Spinal cord (tissue), 10 donors: Measurements from ENCODE around the gene FUT1. TPM values are rescaled to one million over a fixed set of nuclear protein-coding genes. Genes with fewer than 3 reads are reported as not detected.

Experiments
- DNase-seq, 6 donors: peaks; one replicate each; pipeline versions ENCODE4 v3.0.0 to v3.0.0-alpha.2; 2013 to 2015; ENCODE audit warnings: low spot score in 6 of 6, low read depth in 4 of 6
- H3K27ac ChIP-seq: one replicate; pipeline ENCODE4 v1.5.1; 2013; ENCODE audit warnings: low read depth, low read length, control low read depth
- H3K27me3 ChIP-seq: one replicate; pipeline ENCODE4 v1.6.1; 2013; ENCODE audit warnings: low read length; ENCODE audit not compliant: control insufficient read depth, insufficient read depth
- H3K36me3 ChIP-seq: one replicate; pipeline ENCODE4 v1.6.1; 2013; ENCODE audit warnings: low read length; ENCODE audit not compliant: control insufficient read depth, insufficient read depth
- H3K4me1 ChIP-seq: one replicate; pipeline ENCODE4 v1.6.1; 2013; ENCODE audit warnings: low read length; ENCODE audit not compliant: control insufficient read depth, insufficient read depth
- H3K4me3 ChIP-seq: one replicate; pipeline ENCODE4 v1.5.1; 2013; ENCODE audit warnings: low read depth, low read length, control low read depth
- H3K9me3 ChIP-seq: one replicate; pipeline ENCODE4 v1.6.1; 2013; ENCODE audit warnings: low read length; ENCODE audit not compliant: control insufficient read depth, insufficient read depth
- WGBS: methylation state at CpG from one replicate; pipeline ENCODE4 v1.1.5; 2013; ENCODE audit warnings: missing lambda C conversion rate; ENCODE audit not compliant: insufficient coverage; 5-methylcytosine and 5-hydroxymethylcytosine counted together
- long read RNA-seq, 4 donors: transcript quantifications; one replicate each; lab custom pipeline, GENCODE V29; 2026
- polyA plus RNA-seq, 2 donors: library from polyadenylated mRNA; unstranded; fragments of 120-200 nt; gene quantifications; one replicate each; pipeline ENCODE4 v1.2.1, GENCODE V29; 2013; ENCODE audit not compliant: insufficient read length in 2 of 2
- total RNA-seq, 2 donors: library from RNA; depleted of rRNA in 1 of 2; stranded (reverse); fragments of 120-200 nt in 1 of 2; fragments of >200 nt in 1 of 2; gene quantifications; one replicate each; pipeline versions ENCODE4 v1.2.3 to v1.2.4, GENCODE V29; 2013 to 2014
- donor health status: healthy.

The FUT1 gene
- 1 to 10 TPM; 1.9 to 4.4 TPM for total RNA-seq
- 1 to 10 TPM; 2.9 to 3.5 TPM for polyA plus RNA-seq
- long read RNA-seq, donor 1 = 0 reads
- long read RNA-seq, donor 2 = 0 reads
- long read RNA-seq, donor 3 = 0 reads
- long read RNA-seq, donor 4 = 0 reads

DNA sequence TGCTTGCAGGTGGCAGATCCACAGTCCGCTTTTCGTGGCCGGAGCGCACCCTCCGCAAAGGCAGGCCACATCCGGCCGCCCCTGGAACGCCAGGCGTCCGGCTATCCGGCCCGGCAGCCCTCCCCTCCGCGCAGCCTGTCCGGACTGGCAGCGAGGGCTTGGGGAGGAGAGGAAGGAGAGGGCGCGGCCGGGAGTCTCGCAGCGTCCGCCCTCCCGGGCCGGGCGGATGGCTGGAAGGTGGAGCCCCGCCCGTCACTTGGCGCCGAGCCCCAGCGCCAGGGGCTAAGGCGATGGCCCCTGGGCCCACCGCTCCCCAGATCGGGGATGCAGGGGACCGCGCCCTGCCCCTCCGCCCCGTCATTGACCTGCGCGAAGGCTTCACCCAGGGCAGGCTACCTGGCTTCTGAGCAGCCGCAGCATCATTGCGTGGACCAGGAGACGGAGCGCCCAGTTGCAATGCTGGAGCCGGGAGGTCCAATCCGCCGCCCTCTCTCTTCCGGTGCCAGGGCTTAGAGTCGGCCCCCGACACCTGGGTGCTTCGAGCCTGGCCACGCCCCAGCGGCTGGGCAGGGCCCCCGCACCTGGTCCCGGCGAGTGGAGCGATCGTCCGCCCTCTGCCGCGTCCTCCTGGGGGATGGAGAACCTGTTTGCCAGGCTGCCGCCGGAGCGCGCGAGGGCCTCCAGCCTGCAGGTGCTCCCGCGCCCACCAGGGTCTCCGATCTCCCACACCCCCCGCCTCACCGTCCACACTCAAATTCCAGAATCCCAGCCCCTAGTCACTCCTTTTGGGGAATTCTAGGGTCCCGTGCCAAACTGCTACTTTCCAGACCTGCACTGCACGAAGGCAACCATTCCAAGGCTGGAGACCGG is at the start of gene FUT1:
FUT1 (minus strand) TSS at position 146 of the 870 bp plus-strand sequence. CDS start 1,360 bp downstream, outside the sequence.
- Histone ChIP-seq H3K27me3 (peaks cover 39% of the 10 kb centered on the region), H3K36me3 (peaks cover 8% of the 10 kb centered on the region), H3K27ac (no peak within 1 kb of the TSS), H3K4me1 (peaks cover 16% of the 10 kb centered on the region), H3K4me3 (peak within 1 kb of the TSS; percentile 22), H3K9me3 (no peaks in the 10 kb centered on the region)
- under 1% methylated on average over 71 of the region's 73 CpGs for WGBS
- DNase-seq = peak in 2 of 6 donors; percentile 40 to 86

DNA sequence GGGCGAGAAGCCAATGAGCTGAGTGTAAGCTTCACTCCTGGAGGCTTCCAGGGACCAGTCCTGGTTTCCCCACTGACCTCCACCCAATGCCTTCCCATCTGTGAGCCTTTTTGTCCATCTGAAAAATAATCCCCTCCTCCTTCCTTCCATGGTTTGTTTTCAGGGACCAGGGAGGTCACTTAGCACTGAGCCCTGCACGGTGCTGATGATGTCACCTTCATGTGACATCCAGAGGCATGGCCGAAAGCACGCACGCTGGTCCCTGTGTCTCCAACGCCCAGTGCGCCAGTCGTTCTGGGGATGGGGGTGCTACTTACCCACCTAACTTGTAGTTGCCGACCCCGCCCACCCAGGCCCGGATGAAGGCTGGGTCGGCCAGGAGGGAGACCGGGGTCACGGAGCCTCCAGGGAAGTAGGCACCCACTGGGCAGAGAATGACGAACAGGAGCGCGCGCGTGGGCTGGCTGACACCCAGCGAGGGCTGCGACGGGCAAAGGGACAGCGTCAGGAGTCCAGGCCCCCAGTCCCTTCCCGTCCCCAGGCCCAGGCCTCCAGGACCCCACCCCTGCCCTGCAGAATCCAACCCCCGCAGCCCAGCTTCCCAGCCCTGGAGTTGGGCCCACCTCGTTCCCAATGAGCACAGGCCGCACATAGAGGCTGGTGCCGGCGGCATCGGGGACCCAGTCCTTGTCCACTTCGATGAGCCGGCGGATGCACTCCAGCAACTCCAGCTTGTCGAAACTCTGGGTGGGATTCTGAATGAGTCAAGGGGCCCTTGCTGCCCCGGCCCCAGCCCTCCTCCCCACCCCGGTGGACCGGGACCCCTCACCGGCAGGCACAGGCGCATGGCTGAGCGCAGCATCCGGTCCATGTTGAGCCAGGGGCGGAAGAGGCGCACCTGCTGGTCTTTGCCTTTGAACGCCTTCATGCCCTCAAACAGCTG is 47.2 kb upstream of the FUT1 start:
- Histone ChIP-seq H3K27ac (peak overlapping the region; percentile 47), H3K9me3 (no peaks in the 10 kb centered on the region), H3K27me3 (no peaks in the 10 kb centered on the region), H3K4me3 (no peak overlapping the region), H3K4me1 (peaks cover 31% of the 10 kb centered on the region), H3K36me3 (peaks cover 36% of the 10 kb centered on the region)
- DNase-seq = no peak
- WGBS = 84% methylated on average over 40 of the region's 44 CpGs

DNA sequence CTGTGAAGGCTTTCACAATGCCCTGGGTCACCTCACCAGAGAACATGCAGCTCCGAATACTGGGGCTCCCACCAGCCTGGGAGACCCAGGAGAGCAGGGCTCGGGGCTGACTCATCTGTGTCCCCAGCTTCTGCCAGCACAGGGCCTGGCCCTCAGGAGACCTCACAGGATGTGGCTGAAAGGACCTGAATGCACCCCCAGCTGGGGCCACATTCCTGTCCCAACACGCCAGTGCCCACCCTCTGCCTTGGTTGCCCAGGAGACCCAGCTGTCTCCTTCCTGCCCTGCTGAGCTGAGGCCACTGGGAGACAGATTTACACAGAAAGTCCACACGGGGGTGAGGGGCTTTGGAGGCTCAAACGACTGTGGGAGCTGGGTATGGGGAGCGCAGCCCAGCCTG is 46.5 kb upstream of the FUT1 start:
- Histone ChIP-seq H3K27me3 (no peaks in the 10 kb centered on the region), H3K27ac (peak overlapping the region; percentile 47), H3K4me1 (peaks cover 27% of the 10 kb centered on the region), H3K9me3 (no peaks in the 10 kb centered on the region), H3K36me3 (peaks cover 36% of the 10 kb centered on the region), H3K4me3 (no peak overlapping the region)
- WGBS = 22% methylated on average over 5 of the region's 6 CpGs
- peak in 1 of 6 donors; percentile 7 for DNase-seq

DNA sequence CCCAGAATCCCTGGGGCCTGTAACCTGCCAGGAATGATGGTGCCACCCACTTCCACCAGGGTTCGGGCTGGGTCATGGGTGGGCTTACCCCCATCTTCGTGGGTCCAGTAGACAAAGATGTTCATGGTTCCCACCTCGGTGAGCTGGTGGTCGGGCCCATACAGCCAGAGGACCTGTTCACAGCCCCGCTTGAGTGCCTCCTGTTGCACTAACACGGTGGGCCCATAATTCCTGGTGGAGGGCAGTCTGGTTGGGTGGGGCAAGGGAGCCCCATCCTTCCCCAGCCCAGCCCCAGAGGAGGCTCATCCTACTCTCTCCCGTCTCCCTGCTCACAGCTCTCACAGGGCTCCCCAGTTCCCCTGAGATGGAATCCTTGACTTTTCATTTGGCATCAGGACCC is 44.7 kb upstream of the FUT1 start:
- WGBS = 95% methylated on average over 6 of the region's 7 CpGs
- no peak overlapping the region for H3K27ac ChIP-seq
- no peaks in the 10 kb centered on the region for H3K9me3 ChIP-seq
- H3K4me3 ChIP-seq = no peak overlapping the region
- no peak for DNase-seq
- H3K27me3 ChIP-seq = no peaks in the 10 kb centered on the region
- H3K36me3 ChIP-seq = peaks cover 36% of the 10 kb centered on the region
- H3K4me1 ChIP-seq = peaks cover 25% of the 10 kb centered on the region

DNA sequence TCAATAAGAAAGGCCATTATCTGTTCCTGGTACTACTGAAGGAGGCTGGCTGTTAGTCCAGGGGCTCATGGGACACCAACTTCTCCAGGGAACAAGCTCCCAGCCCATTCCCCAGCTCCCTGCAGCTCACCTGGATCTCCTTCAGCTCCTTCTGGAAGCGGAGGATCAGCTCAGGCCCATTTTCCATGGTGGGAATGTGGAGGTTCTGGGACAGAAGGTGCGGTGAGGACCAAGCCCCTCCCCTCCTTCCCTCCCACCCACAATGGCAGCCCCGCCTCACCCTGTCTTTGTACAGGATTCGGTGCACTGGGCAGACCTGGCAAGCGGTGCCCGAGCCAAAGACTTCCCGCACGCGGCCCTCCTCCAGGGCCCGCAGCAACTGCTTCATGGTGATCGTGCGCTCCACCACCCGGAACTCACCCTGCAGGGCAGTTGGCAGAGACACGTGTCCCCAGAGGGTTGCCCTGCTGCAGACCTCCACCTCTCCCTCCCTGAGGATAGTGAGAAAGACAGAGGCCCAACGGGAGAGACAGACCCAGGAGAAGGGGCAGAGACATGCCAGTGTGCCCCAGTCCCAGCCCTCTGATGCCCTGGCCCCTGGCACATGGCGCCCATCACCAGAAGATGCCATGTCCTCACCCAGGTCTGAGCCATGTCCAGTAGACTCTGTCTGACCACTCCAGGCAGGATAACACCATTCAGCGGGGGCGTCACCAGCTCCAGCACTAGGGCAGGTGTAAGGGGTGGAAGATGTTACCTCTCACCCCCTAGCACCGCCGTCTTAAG is 44.0 kb upstream of the FUT1 start:
- Histone ChIP-seq H3K27ac (peak overlapping the region; percentile 96), H3K4me3 (no peak overlapping the region), H3K27me3 (no peaks in the 10 kb centered on the region), H3K9me3 (no peaks in the 10 kb centered on the region), H3K36me3 (peaks cover 36% of the 10 kb centered on the region), H3K4me1 (peaks cover 25% of the 10 kb centered on the region)
- WGBS = 94% methylated on average over 17 of the region's 20 CpGs
- DNase-seq = no peak

DNA sequence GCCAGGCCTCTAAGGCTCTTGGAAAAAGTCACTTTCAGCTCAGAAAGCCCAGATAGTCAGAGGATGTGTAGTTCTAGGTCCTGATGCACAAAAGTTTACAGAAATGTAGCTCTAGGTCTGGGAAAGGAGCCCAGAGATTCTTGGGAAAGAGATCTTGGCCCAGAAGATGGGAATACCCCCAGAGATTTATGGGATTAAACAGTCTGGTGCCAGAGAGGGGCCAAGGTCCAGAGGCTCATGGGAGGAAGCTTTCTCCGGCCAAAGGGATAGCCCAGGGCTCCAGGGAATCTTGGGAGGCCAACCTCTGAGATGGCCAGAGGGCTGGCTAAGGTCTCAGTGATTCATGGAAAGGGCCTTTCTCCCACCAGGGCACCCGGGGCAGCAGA is 43.2 kb upstream of the FUT1 start:
- no peak for DNase-seq
- H3K4me1 ChIP-seq = peaks cover 25% of the 10 kb centered on the region
- peak overlapping the region; percentile 96 for H3K27ac ChIP-seq
- no peaks in the 10 kb centered on the region for H3K27me3 ChIP-seq
- 36% methylated on average over 2 of the region's 2 CpGs for WGBS
- no peak overlapping the region for H3K4me3 ChIP-seq
- H3K9me3 ChIP-seq = no peaks in the 10 kb centered on the region
- peaks cover 36% of the 10 kb centered on the region for H3K36me3 ChIP-seq

DNA sequence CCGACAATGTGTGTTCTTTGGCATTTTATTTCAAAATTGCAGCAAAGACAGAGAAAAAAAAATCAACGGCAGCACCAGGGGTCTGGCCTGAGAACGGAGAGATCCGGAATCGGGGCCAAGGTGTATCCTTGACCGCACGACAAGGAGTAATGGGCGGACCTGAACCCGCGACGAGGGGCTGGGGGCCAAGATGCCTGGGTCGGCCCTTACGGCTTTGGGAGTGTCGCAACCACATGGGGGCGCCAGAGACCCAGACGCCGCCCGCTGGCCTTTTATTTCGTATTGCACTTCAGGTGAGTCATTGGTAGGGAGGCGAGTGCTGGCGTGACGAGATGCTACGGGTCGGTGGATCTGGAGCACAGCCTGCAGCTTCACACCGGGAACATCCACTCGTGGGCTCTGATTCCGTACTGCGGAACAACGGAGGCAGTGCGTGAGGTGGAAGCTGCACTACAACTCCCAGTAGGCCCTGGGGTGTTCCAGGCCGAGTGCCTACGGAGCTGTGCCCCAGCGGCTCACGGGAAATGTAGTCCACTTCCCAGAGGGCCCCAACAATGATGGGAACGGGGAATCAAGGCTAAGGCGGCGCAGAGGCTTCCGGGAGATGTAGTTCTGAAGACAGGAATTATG is 42.7 kb upstream of the FUT1 start:
- WGBS = 2% methylated on average over 38 of the region's 38 CpGs
- Histone ChIP-seq H3K4me3 (peak overlapping the region; percentile 81), H3K4me1 (peaks cover 25% of the 10 kb centered on the region), H3K27me3 (no peaks in the 10 kb centered on the region), H3K9me3 (no peaks in the 10 kb centered on the region), H3K36me3 (peaks cover 33% of the 10 kb centered on the region), H3K27ac (peak overlapping the region; percentile 96)
- peak; percentile 91 to 99 (median 94) for DNase-seq

DNA sequence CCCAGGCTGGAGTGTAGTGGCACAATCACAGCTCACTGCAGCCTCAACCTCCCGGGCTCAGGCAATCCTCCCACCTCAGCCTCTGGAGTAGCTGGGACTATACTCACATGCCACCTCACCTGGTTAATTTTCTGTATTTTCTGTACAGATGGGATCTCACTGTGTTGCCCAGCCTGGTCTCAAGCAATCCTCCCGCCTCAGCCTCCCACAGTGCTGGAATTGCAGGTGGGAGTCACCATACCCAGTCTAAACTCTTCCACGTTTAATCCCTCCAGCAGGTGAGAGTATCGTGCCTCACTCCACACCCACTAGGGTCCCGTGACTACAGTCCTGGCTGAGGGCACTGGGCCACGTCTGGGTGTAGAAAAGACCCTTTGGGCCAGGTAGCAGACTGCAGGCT is 41.9 kb upstream of the FUT1 start:
- Histone ChIP-seq H3K9me3 (no peaks in the 10 kb centered on the region), H3K4me3 (no peak overlapping the region), H3K27me3 (no peaks in the 10 kb centered on the region), H3K4me1 (peaks cover 25% of the 10 kb centered on the region), H3K27ac (no peak overlapping the region), H3K36me3 (peaks cover 24% of the 10 kb centered on the region)
- DNase-seq = no peak
- 89% methylated on average over 6 of the region's 6 CpGs for WGBS
